MCF 10A (cell line): ENCODE data around the gene ATXN8OS. TPM values are rescaled to one million over a fixed set of nuclear protein-coding genes. Genes with fewer than 3 reads are reported as not detected.
"Not testable (repeated sequence)": the region's sequence is repeated elsewhere in the genome, so short reads cannot be mapped to it uniquely, and the experiment has no call there.

Experiments used
- BruUV-seq: library from RNA; stranded (reverse); fragments of 400-500 nt; replicated peaks from 2 replicates; lab custom pipeline; 2021; lab: Mats Ljungman, UMichigan
- CTCF ChIA-PET: fragments of 300-600 bp; sonication (Branson Sonifier 250); formaldehyde crosslinking; extraction: SDS; loops from one replicate; lab custom pipeline; 2021; ENCODE audit warnings: antibody characterized with exemption, inconsistent platforms; lab: Yijun Ruan, JAX
- POLR2A ChIA-PET: fragments of 300-600, 350-650 bp; sonication (Branson Sonifier 250); formaldehyde crosslinking; extraction: SDS; loops from one replicate; lab custom pipeline; 2020; ENCODE audit warnings: antibody characterized with exemption, inconsistent platforms; lab: Yijun Ruan, JAX
- DNase-seq: peaks from one replicate; pipeline ENCODE4 v3.0.0-alpha.2; 2018; ENCODE audit not compliant: unreplicated experiment
- H3K27ac Mint-ChIP-seq: one replicate; pipeline ENCODE4 v1.8.0; 2022; ENCODE audit warnings: mild to moderate bottlenecking, low read depth, mixed read lengths; ENCODE audit not compliant: unreplicated experiment
- H3K27me3 Mint-ChIP-seq: one replicate; pipeline ENCODE4 v1.8.0; 2022; ENCODE audit warnings: mixed read lengths; ENCODE audit not compliant: insufficient read depth, unreplicated experiment
- H3K36me3 Mint-ChIP-seq: one replicate; pipeline ENCODE4 v1.8.0; 2022; ENCODE audit warnings: mild to moderate bottlenecking, moderate library complexity, mixed read lengths; ENCODE audit not compliant: insufficient read depth, unreplicated experiment
- H3K4me1 Mint-ChIP-seq: one replicate; pipeline ENCODE4 v1.8.0; 2022; ENCODE audit warnings: mixed read lengths; ENCODE audit not compliant: insufficient read depth, unreplicated experiment
- H3K4me3 Mint-ChIP-seq: one replicate; pipeline ENCODE4 v1.8.0; 2022; ENCODE audit warnings: mild to moderate bottlenecking, moderate library complexity, mixed read lengths; ENCODE audit not compliant: unreplicated experiment
- H3K9me3 Mint-ChIP-seq: one replicate; pipeline ENCODE4 v1.8.0; 2022; ENCODE audit warnings: mixed read lengths; ENCODE audit not compliant: unreplicated experiment
- intact Hi-C: fragments of 100-400 bp; cut with micrococcal nuclease; formaldehyde crosslinking; loops from 2 replicates; pipeline ENCODE4 v1.14.1; 2022
- total RNA-seq: library from RNA; stranded (reverse); gene quantifications from 2 replicates; pipeline ENCODE4 v1.2.3, GENCODE V29; 2022
- TF ChIP-seq, protein P1 (sequence below): fragments of 200-600 bp; IDR thresholded peaks from one replicate; pipeline ENCODE4 v1.8.0; 2022; ENCODE audit warnings: antibody characterized with exemption, mild to moderate bottlenecking; ENCODE audit not compliant: unreplicated experiment

ATXN8OS gene
- total RNA-seq, 1 experiment from 2014 or later = not detected

DNA sequence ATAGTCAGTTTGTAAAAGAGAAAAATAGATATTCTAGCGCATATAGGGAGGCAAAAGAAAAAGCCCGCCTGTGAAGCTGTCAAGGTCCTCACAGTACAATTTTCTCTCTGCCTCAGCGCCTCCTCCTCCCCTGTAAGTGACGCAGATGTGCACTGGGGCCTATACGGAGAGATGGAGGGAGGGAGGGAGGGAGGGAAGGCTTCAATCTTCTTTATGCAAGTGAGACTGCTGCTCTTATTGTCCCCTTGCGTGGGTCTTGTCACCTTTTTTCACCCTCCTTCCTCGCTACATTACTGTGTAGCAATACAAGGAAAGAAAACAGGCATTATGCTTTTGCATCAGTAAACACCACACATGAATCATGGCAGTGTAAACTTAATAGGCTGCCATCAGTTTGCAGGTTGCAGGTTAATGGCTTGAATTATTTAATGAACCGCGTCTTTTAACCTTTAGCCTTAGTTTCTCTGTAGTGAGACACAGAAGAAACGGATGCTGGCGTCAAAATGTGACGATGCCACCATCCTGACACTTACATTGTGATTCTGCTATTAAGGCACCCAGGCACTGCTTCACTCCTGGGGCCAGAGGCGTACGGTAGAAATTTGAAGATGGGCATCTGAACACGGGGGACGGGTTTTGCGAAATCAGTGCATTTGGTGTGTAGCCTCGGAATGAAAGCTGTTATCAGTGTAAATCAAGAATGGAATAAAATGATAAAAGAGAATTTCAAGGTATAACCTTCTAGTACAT lies 905 bp downstream of the ATXN8OS start, which contains the start of gene KLHL1:
KLHL1 (minus strand) TSS at position 97 of the 750 bp plus-strand sequence. CDS start 753 bp downstream, outside the sequence.
- H3K9me3 Mint-ChIP-seq = no peaks in the 10 kb centered on the region
- TF ChIP-seq, protein P1, sequence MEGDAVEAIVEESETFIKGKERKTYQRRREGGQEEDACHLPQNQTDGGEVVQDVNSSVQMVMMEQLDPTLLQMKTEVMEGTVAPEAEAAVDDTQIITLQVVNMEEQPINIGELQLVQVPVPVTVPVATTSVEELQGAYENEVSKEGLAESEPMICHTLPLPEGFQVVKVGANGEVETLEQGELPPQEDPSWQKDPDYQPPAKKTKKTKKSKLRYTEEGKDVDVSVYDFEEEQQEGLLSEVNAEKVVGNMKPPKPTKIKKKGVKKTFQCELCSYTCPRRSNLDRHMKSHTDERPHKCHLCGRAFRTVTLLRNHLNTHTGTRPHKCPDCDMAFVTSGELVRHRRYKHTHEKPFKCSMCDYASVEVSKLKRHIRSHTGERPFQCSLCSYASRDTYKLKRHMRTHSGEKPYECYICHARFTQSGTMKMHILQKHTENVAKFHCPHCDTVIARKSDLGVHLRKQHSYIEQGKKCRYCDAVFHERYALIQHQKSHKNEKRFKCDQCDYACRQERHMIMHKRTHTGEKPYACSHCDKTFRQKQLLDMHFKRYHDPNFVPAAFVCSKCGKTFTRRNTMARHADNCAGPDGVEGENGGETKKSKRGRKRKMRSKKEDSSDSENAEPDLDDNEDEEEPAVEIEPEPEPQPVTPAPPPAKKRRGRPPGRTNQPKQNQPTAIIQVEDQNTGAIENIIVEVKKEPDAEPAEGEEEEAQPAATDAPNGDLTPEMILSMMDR = no peak
- POLR2A ChIA-PET = no interaction called here

GRCh38 chr13:70117338-70117905 lies 9.8 kb downstream of the ATXN8OS start:
- TF ChIP-seq, protein P1 = no peak
- intact Hi-C loops = no loop called here
- Mint-ChIP-seq H3K4me3 (no peak overlapping the region), H3K9me3 (no peaks in the 10 kb centered on the region), H3K4me1 (no peaks in the 10 kb centered on the region), H3K27ac (no peak overlapping the region), H3K27me3 (peaks cover 54% of the 10 kb centered on the region), H3K36me3 (no peaks in the 10 kb centered on the region)
- DNase-seq = no peak
- ChIA-PET CTCF (no interaction called here), POLR2A (no interaction called here)
- BruUV-seq = no TSS peak

More for the DNA sequence above, 905 bp downstream of the ATXN8OS start, which contains the start of gene KLHL1:
- H3K27ac Mint-ChIP-seq = no peak within 1 kb of the TSS
- H3K27me3 Mint-ChIP-seq = peaks cover 60% of the 10 kb centered on the region
- no peaks in the 10 kb centered on the region for H3K4me1 Mint-ChIP-seq
- no peaks in the 10 kb centered on the region for H3K36me3 Mint-ChIP-seq
- no TSS peak for BruUV-seq
- intact Hi-C loops = no loop called here
- CTCF ChIA-PET = no interaction called here
- no peak for DNase-seq
- H3K4me3 Mint-ChIP-seq = no peak within 1 kb of the TSS

GRCh38 chr13:70125693-70126092 lies 18.1 kb downstream of the ATXN8OS start:
- no peak for DNase-seq
- POLR2A ChIA-PET = no interaction called here
- CTCF ChIA-PET = no interaction called here
- H3K4me1 Mint-ChIP-seq = no peaks in the 10 kb centered on the region
- H3K4me3 Mint-ChIP-seq = no peak overlapping the region
- H3K27me3 Mint-ChIP-seq = peaks cover 59% of the 10 kb centered on the region
- intact Hi-C loops = no loop called here
- no peaks in the 10 kb centered on the region for H3K9me3 Mint-ChIP-seq
- H3K36me3 Mint-ChIP-seq = no peaks in the 10 kb centered on the region
- TF ChIP-seq, protein P1 = no peak
- no TSS peak for BruUV-seq
- no peak overlapping the region for H3K27ac Mint-ChIP-seq

GRCh38 chr13:70128098-70128497 lies 20.5 kb downstream of the ATXN8OS start:
- no peaks in the 10 kb centered on the region for H3K36me3 Mint-ChIP-seq
- no peaks in the 10 kb centered on the region for H3K9me3 Mint-ChIP-seq

GRCh38 chr13:70142658-70143057 lies 35.0 kb downstream of the ATXN8OS start:
- H3K27me3 Mint-ChIP-seq = peaks cover 13% of the 10 kb centered on the region
- H3K36me3 Mint-ChIP-seq, H3K4me3 Mint-ChIP-seq, H3K4me1 Mint-ChIP-seq, BruUV-seq, H3K9me3 Mint-ChIP-seq, DNase-seq, POLR2A ChIA-PET, CTCF ChIA-PET, intact Hi-C loops, H3K27ac Mint-ChIP-seq: not testable (repeated sequence)

More at GRCh38 chr13:70128098-70128497, 20.5 kb downstream of the ATXN8OS start:
- TF ChIP-seq, protein P1 = no peak
- ChIA-PET CTCF (interaction anchor here (0.6 kb wide), 1 partner anchor 56 kb away, joined by 4 read pairs; no protein-coding TSS in a partner anchor), POLR2A (no interaction called here)
- intact Hi-C loops = no loop called here
- Mint-ChIP-seq H3K27me3 (peaks cover 52% of the 10 kb centered on the region), H3K4me3 (no peak overlapping the region), H3K4me1 (no peaks in the 10 kb centered on the region), H3K27ac (no peak overlapping the region)
- BruUV-seq = no TSS peak
- DNase-seq = no peak
